ENCODE results near the gene TANGO6. TPM values are rescaled to one million over a fixed set of nuclear protein-coding genes. Genes with fewer than 3 reads are reported as not detected.
"Not testable (repeated sequence)": the region's sequence is repeated elsewhere in the genome, so short reads cannot be mapped to it uniquely, and the experiment has no call there.

The TANGO6 gene
- total RNA-seq, 6 experiments from 2014 or later: 10.9 to 15.5 (median 14.2) TPM

DNA sequence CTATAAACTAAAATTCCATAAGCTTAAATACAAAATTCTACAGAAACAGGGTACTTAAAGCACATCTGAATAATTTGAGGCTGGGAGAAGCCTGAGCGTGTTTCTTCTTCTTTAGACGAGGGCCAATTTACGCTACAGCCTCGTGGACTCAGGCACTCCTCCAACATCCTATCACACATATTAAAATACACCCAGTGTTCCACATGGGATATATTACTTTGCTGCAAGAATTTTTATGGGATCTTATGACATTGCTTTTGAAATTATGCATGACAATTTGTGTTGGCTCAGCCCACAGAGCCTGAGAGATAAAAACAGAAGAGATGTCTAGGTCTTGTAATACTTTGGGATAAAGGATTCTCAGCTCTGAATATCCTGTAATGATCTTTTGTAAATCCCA lies 3.5 kb upstream of the TANGO6 start:
- H3K9me3 ChIP-seq: no peaks in the 10 kb centered on the region
- intact Hi-C loops (cut with DNase I): loop anchor here in 1 of 2 donors (10.0 kb wide), 1 partner anchor 275 kb away; no protein-coding TSS in a partner anchor
- no peak for ATAC-seq
- peaks cover 0 to 7% (median 0%) of the 10 kb centered on the region in 4 donors for H3K4me1 ChIP-seq
- WGBS (ENCODE audit: insufficient coverage, low coverage, low lambda C conversion rate, missing lambda C conversion rate): 62% methylated on average over 4 of the region's 4 CpGs
- DNase-seq: no peak
- H3K4me3 ChIP-seq: no peak overlapping the region
- no peaks in the 10 kb centered on the region for H3K27me3 ChIP-seq
- no peak for TF ChIP-seq POLR2A (IDR thresholded peaks at IDR 0.05)
- TF ChIP-seq, protein P1, sequence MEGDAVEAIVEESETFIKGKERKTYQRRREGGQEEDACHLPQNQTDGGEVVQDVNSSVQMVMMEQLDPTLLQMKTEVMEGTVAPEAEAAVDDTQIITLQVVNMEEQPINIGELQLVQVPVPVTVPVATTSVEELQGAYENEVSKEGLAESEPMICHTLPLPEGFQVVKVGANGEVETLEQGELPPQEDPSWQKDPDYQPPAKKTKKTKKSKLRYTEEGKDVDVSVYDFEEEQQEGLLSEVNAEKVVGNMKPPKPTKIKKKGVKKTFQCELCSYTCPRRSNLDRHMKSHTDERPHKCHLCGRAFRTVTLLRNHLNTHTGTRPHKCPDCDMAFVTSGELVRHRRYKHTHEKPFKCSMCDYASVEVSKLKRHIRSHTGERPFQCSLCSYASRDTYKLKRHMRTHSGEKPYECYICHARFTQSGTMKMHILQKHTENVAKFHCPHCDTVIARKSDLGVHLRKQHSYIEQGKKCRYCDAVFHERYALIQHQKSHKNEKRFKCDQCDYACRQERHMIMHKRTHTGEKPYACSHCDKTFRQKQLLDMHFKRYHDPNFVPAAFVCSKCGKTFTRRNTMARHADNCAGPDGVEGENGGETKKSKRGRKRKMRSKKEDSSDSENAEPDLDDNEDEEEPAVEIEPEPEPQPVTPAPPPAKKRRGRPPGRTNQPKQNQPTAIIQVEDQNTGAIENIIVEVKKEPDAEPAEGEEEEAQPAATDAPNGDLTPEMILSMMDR (IDR thresholded peaks at IDR 0.05): no peak
- no peak overlapping the region for H3K27ac ChIP-seq
- H3K36me3 ChIP-seq: no peaks in the 10 kb centered on the region

DNA sequence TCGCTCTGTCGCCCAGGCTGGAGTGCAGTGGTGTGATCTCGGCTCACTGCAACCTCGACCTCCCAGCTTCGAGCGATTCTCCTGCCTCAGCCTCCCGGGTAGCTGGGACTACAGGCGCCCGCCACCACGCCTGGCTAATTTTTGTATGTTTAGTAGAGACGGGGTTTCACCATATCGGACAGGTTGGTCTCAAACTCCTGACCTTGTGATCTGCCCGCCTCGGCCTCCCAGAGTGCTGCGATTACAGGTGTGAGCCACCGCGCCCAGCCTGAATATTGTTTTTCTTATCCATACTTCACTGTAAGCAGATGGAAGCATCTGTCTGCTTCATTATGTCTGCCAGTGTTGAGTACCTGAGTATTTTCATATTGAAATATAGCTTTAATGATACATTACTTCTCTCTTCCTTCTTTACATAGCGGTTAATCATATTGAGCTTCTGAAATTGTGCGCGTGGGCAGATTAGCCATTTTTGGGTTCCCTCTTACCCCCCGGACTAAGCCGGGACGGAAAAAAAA lies 308 bp upstream of the TANGO6 start:
- not testable (repeated sequence) for H3K36me3 ChIP-seq, H3K9me3 ChIP-seq, DNase-seq, H3K27me3 ChIP-seq
- H3K4me1 ChIP-seq: peaks cover 0 to 13% (median 0%) of the 10 kb centered on the region in 4 donors
- intact Hi-C loops (cut with DNase I): loop anchor here in 1 of 2 donors (10.0 kb wide), 1 partner anchor 272 kb away; no protein-coding TSS in a partner anchor
- ATAC-seq: peak in 2 of 4 donors; percentile 3
- peak overlapping the region; percentile 73 to 89 (median 88) for H3K4me3 ChIP-seq
- WGBS (ENCODE audit: insufficient coverage, low coverage, low lambda C conversion rate, missing lambda C conversion rate): 8% methylated on average over 6 of the region's 23 CpGs
- peak overlapping the region; percentile 72 to 77 (median 73) for H3K27ac ChIP-seq

DNA sequence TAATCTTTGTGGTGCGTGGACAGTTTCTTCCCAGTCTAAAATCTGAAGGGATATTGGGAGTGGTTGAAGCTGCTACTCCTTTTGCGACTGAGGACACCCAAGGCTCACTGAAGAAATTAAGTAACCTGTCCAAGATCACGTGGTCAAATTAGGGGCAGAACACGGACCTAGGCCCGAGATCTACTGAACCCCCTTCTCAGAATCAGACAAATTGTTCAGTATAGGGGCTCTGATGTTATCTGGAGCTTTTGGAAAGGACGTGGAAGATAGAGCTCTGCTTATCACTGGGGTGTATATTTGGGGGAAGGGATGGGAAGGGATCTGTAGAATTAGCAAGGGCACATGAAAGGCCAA lies 857 bp downstream of the TANGO6 start:
- Histone ChIP-seq H3K4me3 (peak overlapping the region; percentile 73 to 89 (median 88)), H3K27ac (peak overlapping the region; percentile 72 to 77 (median 73)), H3K27me3 (no peaks in the 10 kb centered on the region), H3K36me3 (no peaks in the 10 kb centered on the region), H3K9me3 (no peaks in the 10 kb centered on the region), H3K4me1 (peaks cover 0 to 13% (median 0%) of the 10 kb centered on the region in 4 donors)
- ATAC-seq (peak; percentile 3 to 34 (median 23)), DNase-seq (no peak)
- 5% methylated on average over 6 of the region's 6 CpGs for WGBS (ENCODE audit: insufficient coverage, low coverage, low lambda C conversion rate, missing lambda C conversion rate)
- TF ChIP-seq, protein P1 (IDR thresholded peaks at IDR 0.05): no peak
- no peak for TF ChIP-seq POLR2A (IDR thresholded peaks at IDR 0.05)
- intact Hi-C loops (cut with DNase I): loop anchor here in 1 of 2 donors (10.0 kb wide), 1 partner anchor 271 kb away; no protein-coding TSS in a partner anchor

DNA sequence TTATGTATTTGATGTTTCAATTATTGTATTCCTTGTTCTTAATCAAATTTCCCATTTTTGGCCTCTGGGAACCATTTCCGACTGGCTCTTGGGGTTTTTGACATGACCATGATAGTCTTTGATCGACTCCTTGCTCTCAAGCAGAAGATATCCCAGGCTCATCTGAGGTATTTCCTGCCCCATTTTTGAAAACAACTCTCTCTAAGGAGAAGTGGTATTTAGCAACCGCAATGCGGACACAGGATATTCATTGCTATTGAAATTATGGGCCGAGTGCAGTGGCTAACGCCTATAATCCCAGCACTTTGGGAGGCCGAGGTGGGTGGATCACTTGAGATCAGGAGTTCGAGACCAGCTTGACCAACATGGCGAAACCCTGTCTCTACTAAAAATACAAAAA lies 5.5 kb downstream of the TANGO6 start:
- intact Hi-C loops (cut with DNase I): loop anchor here in 1 of 2 donors (10.0 kb wide), 1 partner anchor 266 kb away; no protein-coding TSS in a partner anchor

DNA sequence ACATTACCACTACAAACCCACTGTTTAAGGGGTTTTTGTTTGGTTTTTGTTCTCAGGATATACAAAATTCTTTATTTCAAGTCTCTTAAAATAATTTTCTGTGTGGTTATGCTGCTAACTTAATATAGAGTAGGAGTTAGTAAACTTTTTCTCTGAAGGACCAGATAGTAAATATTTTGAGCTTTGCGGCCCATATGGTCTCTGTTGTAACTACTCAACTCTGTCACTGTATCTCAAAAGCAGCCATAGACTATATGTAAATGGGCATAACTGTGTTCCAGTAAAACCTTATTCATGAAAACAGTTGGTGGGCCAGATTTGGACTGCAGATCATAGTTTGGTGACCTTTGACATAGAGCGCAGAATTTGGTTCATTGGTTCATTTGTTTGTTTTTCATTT lies 7.2 kb downstream of the TANGO6 start:
- 85% methylated on average over 2 of the region's 2 CpGs for WGBS (ENCODE audit: insufficient coverage, low coverage, low lambda C conversion rate, missing lambda C conversion rate)
- TF ChIP-seq POLR2A (IDR thresholded peaks at IDR 0.05): no peak
- TF ChIP-seq, protein P1 (IDR thresholded peaks at IDR 0.05): no peak
- no peaks in the 10 kb centered on the region for H3K9me3 ChIP-seq
- ATAC-seq (no peak), DNase-seq (no peak)
- intact Hi-C loops (cut with DNase I): no loop called here
- no peaks in the 10 kb centered on the region for H3K36me3 ChIP-seq
- H3K27ac ChIP-seq: no peak overlapping the region
- H3K27me3 ChIP-seq: no peaks in the 10 kb centered on the region
- H3K4me3 ChIP-seq: no peak overlapping the region
- H3K4me1 ChIP-seq: peaks cover 0 to 7% (median 0%) of the 10 kb centered on the region in 4 donors

More for the DNA sequence above, 5.5 kb downstream of the TANGO6 start:
- DNase-seq: no peak
- H3K27me3 ChIP-seq: no peaks in the 10 kb centered on the region
- ATAC-seq: no peak
- TF ChIP-seq POLR2A (IDR thresholded peaks at IDR 0.05): no peak
- TF ChIP-seq, protein P1 (IDR thresholded peaks at IDR 0.05): no peak
- H3K4me1 ChIP-seq: peaks cover 0 to 13% (median 0%) of the 10 kb centered on the region in 4 donors
- no peaks in the 10 kb centered on the region for H3K9me3 ChIP-seq
- 84% methylated on average over 9 of the region's 9 CpGs for WGBS (ENCODE audit: insufficient coverage, low coverage, low lambda C conversion rate, missing lambda C conversion rate)
- H3K27ac ChIP-seq: no peak overlapping the region
- H3K36me3 ChIP-seq: no peaks in the 10 kb centered on the region
- no peak overlapping the region for H3K4me3 ChIP-seq
